Measurements from ENCODE around the gene MBNL3.

- TF ChIP-seq MYC (IDR thresholded peaks at IDR 0.05; ENCODE audit: low read depth, low read length) (no peak), CTCF (IDR thresholded peaks at IDR 0.05; ENCODE audit: extremely low read depth in 1 of 2, insufficient read depth in 1 of 2, low read depth in 1 of 2, low read length in 2 of 2) (no peak)
Observed at GRCh38 chrX:132486599-132487178, 2.1 kb downstream of the MBNL3 start.
